ENCODE measurements around the gene ZNF628.

ZNF628 gene

DNA sequence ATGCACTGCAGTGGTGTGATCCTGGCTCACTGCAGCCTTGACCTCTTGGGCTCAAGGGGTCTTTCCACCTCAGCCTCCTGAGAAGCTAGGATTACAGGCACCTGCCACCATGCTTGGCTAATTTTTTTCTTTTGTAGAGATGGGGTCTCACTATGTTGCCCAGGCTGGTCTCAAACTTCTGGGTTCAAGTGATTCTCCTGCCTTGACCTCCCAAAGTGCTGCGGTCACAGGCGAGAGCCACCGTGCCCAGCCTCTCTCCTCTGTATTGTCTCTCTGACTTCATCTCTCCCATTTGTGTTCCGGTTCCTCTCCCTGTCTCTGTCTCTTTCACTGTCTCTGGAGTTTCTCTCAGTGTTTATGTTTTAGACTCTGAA lies 10.2 kb upstream of the ZNF628 start:
- DNase-seq, result no peak

DNA sequence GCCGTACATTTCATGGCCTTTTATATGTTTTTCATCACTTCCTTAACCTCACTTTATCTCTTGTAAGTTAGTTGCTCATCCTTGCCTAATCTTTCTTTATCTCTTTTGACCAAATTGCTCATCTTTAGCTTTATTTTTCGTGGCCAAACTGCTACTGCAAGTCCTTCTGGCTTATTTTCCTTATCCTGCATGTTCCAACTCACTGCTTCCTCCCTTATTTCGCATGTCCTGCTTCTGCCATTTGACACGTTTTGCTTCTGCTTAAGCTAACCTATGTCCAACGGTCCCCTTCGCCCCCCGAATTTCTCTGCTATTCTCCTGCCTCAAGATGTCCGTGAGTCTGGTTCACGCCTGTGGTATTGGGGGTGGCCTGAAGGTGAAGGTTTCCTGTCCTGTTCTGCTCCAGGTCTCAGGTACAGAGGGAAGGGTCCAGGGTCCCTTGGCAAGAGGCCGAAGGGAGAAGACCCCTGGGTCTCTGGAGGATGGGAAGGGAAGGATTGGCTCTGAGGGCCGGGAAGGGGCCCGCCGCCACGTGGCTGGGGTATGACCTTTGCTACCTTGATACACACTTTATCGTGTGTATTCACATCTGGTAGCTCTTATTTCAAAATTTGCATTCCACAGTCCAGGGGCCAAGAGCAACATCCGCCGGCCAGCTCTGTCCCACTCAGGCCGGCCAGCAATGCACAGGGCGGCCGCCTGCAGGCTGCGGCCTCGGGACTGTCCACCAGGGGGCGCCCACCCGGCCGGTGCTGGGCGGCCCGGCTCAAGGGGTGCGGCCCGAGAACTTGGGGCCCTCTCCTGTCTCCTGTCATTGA lies 9.0 kb upstream of the ZNF628 start:
- no peak for DNase-seq

DNA sequence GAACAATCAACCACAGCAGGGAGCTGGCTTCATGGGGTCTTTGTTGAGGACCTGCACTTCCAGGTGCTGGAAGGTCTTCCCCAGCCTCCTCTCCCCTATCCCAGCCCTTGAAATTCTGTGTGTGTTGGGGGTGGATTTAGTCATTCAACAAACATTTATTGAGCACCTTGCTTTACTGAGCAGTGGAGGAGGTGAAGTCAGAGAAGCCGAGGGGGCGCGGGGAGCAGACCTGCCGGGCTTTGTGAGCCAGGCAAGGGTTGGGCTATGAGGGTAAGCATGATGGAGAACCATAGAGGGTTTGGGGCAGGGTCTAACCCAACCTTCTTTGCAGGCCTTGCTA lies 8.4 kb upstream of the ZNF628 start:
- no peak for DNase-seq

DNA sequence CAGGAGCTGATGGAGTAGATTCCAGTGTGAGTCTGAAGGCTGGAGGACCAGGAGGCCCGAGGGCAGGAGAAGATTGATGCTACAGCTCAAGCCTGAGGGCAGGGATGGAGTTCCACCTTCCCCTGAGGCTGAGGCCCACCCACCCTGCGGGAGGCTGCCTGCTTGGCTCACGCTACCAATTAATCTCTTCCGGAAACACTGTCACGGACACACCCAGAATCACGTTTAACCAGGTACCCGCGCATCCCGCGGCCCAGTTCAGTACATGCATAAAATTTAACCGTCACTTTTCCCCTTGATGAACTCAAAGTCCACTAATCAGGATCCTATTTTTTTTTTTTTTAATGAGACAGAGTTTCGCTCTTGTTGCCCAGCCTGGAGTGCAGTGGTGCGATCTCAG lies 5.2 kb upstream of the ZNF628 start:
- DNase-seq, result peak; percentile 85

DNA sequence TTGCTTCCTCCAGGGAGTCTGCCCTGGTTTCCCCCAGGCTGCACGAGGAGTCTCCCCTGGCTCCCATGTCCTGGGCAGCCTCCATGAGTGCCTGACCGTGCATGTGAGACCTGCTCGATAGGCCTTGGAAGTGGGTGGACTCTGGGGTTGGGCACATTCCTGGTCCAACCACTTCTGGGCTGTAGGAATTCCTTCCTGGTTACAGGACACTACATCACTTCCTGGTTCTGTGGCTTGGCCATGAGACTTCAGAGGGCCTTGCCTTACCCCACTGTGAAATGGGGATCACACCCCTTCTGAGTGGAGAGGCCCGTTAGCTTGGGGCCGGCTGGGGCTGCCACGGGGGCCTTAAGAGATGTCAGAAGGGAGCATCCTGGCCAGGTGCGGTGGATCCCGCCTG lies 4.0 kb upstream of the ZNF628 start:
- DNase-seq, result no peak

DNA sequence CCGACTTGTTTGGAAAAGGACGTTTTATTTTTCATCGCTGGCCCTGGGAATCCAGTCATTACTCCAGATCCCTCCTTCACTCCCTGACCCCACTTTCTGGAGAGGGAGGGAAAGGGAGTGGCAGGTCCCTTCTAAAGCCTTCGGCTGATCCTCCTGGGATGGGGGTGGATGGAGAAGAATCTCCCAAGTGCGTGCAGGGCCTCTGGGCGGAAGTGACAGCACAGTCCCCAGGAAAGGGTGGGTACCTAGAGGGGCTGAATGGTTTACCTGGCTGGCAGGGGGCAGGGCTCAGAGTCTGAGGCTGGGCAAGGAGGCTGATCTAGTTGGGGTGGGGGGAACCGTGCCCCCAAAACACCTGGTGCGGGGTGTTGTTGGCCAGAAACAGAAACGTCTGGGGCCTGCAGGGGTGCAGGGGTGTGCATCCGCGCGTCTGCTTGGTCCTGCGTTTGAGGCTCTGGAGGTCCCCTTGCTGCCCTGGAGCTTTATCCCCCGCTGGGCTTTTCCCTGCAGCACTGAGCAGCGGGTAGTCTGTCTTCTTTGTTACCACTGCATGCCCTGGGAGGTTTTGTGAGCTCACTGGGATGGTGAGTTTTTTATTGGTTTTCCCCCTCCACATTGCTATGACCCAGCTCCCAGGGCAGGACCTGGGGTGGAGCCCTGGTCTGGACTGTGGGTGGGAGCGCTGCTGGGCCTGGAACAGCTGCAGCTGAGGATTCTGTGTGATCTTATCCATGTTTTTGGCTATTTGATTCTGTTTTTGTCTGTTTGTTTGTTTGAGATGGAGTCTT lies 3.0 kb upstream of the ZNF628 start:
- peak; percentile 94 for DNase-seq

DNA sequence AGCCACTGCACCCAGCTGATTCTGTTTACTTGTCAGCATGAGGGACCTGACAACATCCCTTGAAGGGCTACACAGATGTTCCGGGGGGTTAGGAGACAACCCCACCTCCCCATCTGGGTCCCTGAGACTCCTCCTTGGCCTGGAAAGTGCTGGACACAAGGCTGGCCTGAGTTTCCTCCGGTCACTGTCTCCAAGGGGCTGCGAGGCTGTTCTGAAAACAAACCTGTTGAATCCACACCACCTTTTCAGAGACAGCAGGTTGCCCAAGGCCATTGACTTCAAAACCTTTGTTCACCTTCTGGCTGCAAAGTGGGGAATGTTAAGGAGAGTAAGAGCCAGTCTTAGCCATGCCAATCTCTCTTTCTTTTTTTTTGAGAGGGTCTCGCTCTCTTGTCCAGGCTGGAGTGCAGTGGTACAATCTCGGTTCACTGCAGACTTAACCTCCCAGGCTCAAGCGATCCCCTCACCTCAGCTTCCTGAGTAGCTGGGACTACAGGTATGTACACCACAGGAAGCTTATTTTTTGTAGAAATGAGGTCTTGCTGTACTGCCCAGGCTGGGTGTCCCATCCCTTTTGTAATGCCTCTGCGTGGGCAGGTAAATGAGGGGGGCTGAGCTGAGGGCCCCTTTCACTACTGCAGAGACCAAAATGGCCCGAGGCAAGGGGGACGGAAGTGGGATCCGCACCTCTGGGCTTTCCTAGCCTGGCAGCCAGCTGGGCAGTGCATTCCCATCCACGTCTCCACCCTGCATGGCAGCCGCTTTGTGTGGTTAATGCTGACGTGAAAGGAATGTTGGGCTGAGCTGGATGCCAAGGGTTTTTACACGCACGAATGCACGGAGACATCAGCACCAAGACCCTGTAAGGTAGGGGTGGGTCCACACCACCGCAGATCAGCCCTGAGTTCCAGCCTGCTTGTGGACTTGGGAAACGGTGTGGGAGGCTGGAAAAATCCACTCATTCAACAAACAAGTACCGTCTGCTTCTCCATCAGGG lies 1.9 kb upstream of the ZNF628 start:
- no peak for DNase-seq

DNA sequence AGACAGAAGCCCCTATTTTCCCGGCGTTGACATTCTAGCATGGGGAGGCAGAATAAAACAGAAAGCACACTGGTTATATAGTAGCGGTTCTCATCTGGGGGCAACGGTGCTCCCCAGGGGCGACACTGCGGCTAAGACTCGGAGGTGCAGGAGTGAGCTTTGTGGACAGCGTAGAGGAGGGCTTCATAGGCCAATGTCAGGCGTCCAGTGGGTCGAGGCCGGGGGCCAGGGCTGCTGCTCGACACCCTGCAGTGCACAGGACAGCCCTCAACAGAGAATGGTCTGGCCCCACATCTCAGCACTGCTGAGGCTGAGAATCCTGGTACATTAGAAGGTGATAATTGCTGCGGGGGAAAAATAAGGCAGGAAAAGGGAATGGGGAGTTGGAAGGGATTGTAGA lies 1.5 kb downstream of the ZNF628 start:
- no peak for DNase-seq

DNA sequence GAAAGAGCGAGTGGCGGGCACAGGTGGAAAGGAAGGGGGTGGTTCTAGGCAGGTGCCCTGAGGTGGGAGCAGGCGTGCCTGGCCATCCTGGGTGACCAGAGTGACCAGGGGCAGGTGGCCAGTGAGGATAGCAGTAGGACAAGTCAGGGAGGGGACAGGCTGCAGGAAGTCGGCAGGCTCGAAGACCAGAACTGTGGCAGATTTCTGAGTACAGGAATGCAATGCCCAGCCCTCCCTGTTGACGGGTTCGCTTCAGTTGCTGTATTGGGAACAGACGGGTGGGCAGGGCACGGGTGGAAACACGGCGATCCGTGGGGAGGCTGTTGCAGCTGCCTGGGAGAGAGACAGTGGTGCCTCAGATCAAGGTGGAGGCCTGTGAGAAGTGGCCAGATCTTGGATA lies 1.9 kb downstream of the ZNF628 start:
- no peak for DNase-seq

DNA sequence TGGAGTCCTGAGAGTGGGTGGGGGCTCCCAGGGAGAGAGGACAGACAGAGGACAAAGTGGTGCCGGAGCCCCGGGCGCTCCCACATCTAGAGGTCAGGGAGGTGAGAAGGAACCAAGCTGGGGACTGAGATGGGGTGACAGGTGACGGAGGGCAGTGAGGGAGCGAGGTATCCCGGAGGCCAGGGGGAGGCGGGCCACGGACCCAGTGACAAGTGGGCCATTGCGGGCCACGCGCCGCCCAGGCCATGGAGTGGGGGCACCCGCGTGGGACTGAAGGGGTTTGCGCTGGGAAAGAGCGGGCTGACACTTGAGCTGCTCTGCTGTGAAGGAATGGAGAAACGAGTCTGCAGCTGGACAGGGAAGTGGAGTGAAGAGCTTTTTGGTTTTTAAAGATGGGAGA lies 2.6 kb downstream of the ZNF628 start:
- no peak for DNase-seq

DNA sequence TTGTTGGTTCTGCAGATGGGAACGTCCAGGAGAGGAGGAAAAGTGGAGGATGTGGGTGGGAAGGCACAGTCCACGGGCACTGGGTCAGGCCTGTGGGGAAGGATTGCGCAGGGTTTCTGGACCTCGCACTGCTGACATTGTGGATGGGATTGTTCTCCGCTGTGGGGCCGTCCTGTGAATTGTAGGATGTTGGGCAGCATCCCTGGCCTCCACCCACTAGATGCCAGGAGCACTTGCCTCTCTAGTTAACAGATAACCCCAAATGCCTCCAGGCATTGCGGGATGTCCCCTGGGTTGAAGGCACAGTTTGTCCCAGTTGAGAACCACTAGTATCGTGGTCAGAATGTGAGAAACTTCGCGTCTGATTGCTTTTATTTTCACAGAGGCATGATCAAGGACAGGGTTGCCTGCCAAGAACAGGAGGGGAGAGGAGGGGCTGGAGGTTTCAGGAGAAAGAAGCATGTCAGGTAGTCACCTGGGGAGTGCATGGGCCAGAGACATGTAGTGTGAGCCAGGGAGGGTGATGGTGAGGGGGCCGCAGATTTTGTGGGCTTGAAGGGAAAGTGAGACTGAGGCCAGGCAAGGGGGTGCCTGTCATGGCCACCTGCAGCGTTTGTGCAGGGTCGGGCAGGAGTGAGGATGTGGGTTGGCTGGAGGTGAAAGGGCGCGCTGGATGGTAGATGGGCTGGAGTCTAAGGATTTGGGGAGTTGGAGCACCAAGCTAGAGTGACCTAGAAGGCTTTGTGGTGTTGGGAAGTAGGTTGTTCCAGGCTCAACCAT lies 3.2 kb downstream of the ZNF628 start:
- DNase-seq, result no peak

DNA sequence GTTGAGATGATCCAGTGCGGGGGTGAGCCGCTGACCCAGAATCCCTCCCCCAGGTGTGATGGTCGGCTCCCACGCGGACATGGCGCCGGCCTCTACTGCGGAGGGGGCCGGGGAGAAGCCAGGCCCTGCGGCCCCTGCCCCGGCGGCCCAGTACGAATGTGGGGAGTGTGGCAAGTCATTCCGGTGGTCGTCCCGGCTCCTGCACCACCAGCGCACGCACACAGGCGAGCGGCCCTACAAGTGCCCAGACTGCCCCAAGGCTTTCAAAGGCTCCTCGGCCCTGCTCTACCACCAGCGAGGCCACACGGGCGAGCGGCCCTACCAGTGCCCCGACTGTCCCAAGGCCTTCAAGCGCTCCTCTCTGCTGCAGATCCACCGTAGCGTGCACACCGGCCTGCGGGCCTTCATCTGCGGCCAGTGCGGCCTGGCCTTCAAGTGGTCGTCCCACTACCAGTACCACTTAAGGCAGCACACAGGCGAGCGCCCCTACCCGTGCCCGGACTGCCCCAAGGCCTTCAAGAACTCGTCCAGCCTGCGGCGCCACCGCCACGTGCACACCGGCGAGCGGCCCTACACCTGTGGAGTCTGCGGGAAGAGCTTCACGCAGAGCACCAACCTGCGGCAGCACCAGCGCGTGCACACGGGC lies 4.9 kb downstream of the ZNF628 start:
- DNase-seq, result no peak

DNA sequence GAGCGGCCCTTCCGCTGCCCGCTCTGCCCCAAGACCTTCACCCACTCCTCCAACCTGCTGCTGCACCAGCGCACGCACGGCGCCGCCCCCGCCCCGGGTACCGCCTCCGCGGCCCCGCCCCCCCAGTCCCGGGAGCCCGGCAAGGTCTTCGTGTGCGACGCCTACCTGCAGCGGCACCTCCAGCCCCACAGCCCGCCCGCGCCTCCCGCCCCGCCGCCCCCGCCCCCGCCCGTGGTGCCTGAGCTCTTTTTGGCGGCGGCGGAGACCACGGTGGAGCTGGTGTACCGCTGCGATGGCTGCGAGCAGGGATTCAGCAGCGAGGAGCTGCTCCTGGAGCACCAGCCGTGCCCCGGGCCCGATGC lies 5.4 kb downstream of the ZNF628 start:
- no peak for DNase-seq

DNA sequence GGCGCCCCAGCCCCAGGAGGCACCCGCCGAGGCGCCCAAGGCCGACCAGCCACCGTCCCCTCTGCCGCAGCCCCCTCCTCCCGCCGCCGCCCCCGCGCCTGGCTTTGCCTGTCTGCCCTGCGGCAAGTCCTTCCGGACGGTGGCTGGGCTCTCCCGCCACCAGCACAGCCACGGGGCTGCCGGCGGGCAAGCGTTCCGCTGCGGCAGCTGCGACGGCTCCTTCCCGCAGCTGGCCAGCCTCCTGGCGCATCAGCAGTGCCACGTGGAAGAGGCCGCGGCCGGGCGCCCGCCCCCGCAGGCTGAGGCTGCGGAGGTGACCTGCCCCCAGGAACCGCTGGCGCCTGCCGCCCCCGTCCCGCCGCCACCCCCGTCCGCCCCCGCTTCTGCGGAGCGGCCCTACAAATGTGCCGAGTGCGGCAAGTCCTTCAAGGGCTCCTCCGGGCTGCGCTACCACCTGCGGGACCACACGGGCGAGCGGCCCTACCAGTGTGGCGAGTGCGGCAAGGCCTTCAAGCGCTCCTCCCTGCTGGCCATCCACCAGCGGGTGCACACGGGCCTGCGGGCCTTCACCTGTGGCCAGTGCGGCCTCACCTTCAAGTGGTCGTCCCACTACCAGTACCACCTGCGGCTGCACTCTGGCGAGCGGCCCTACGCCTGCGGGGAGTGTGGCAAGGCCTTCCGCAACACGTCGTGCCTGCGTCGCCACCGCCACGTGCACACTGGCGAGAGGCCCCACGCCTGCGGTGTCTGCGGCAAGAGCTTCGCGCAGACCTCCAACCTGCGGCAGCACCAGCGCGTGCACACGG lies 5.9 kb downstream of the ZNF628 start:
- DNase-seq, result no peak

DNA sequence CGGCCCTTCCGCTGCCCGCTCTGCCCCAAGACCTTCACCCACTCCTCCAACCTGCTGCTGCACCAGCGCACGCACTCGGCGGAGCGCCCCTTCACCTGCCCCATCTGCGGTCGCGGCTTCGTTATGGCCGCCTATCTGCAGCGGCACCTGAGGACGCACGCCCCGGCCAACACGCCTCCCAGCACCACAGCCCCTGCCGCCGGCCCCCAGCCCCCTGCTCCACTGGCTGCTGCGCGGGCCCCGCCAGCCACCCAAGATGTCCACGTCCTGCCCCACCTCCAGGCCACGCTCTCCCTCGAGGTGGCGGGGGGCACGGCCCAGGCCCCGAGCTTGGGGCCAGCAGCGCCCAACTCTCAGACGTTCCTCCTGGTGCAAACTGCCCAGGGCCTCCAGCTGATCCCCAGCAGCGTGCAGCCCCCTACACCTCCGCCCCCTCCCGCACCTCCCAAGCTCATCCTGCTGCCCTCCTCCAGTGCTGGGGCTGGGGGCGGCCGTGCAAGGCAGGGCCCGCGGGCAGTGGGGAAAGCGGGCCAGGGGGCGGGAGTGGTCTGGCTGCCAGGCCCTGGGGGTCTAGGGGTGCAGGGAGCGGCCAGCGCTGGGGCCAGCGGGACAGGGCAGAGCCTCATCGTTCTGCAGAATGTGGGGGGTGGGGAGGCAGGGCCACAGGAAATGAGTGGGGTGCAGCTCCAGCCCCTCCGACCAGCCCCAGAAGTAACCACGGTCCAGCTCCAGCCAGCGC lies 6.7 kb downstream of the ZNF628 start:
- no peak for DNase-seq

DNA sequence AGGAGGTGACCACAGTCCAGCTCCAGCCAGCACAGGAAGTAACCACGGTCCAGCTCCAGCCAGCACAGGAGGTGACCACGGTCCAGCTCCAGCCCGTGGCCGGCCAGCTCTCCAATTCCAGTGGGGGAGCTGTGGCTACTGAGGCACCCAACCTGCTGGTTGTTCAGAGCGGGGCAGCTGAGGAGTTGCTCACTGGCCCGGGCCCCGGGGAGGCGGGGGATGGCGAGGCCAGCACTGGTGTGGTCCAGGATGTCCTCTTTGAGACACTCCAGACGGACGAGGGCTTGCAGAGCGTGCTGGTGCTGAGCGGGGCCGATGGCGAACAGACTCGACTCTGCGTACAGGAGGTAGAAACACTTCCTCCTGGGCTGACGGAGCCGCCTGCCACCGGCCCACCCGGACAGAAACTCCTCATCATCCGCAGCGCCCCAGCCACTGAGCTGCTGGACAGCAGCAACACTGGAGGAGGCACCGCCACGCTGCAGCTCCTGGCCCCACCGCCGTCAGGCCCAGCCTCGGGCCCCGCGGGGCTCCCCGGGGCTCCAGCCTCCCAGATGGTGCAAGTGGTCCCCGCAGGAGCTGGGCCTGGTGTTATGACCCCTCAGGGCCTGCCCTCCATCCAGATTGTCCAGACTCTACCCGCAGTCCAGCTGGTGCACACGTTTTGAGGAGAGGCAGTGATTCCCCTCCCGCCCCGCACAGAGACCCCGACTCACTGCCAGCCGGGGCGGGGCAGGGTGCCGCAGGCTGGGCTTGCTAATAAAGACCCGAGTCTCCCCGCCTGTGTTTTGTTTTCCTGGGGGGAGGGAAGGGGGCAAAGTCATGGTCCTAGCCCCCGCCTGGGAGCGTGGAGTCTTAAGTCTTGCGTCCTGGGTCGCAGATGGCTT lies 7.5 kb downstream of the ZNF628 start:
- no peak for DNase-seq

DNA sequence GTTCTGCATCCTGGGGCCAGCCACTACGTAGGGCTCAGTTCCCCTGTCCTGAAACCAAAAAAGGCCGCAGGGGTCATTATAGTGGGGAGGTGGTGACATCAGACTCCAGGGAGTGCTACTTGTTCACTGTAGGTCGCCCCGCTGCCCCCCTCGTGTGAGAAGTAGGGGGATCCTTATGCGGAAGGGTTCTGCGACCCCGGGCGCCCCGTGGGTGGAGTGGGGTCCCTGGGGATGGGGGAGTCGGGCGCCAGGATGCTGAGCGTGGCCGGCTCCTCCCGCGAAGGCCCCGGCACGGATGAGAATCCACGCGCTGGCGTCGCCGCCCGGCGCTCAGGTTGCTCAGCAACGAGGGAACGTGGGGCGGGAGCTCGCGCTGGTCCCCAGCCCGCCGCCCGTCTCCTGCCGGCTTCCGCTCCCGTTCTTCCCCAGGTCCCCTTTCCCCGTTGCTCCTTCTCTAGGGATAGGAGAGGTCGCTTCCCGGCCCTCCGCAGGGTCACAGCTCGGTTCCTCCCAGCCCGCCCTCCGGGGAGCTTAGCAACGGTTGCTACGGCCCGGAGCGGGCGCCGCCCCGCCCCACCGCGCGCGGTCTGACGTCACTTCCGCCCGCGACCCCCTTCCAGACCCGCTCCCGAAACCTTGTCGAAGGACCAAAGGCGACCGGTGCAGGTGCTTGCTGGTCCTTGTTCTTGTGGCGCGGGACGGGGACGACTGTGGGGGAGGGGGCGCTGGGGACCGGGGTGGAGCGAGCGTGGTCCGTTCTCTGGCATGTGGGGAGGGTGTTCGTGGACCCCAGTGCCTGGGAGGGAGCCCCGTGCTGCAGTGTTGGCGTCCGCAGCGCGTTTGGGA lies 8.4 kb downstream of the ZNF628 start, which contains the start of gene NAT14:
NAT14 (plus strand) TSS at position 596 of the 846 bp plus-strand sequence. CDS start 521 bp downstream, outside the sequence.
- peak; percentile 83 for DNase-seq

DNA sequence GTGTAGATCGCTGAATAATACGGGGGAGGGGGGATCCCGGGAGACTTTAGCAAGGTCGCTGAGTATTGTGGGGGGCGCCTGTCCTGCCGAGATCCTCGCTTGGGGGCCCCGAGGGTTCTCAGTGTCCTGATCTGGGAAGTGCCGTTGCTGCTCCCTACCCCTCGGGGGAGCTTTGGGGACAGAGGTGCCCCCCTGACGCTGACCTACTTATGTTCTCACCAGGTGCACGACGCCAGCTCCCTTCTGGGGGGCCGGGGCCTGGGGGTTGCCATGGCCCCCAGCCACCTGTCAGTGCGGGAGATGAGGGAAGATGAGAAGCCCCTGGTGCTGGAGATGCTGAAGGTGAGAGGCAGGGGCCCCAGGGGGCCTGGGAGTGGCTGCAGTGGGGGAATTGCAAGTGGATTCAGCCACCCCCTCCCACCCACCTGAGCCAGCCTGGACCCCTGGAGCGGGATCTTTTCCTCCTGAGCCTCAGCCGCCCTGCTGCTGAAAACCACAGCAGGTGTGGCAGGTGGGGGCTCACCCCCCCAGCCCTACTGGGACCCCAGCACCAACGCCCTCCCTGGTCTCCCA lies 9.1 kb downstream of the ZNF628 start:
- peak; percentile 51 for DNase-seq
